ACC112 (cell line): ENCODE measurements around the gene SLF2.

Source experiments
- H2AFZ ChIP-seq: fragments of 200-600 bp; sonication (generic); one replicate; pipeline ENCODE4 v1.6.0; 2017; ENCODE audit warnings: antibody characterized with exemption, low read length; ENCODE audit not compliant: unreplicated experiment
- H3K27ac ChIP-seq: fragments of 200-600 bp; sonication (generic); 2 replicates; pipeline ENCODE4 v1.5.1; 2014; ENCODE audit warnings: low read depth, mild to moderate bottlenecking, antibody characterized with exemption, low read length, moderate library complexity
- H3K27me3 ChIP-seq: fragments of 200-600 bp; sonication (generic); 2 replicates; pipeline ENCODE4 v1.6.1; 2014; ENCODE audit warnings: mild to moderate bottlenecking, antibody characterized with exemption, low read length, moderate library complexity, mixed read lengths; ENCODE audit not compliant: insufficient read depth
- H3K36me3 ChIP-seq: fragments of 200-600 bp; sonication (generic); 2 replicates; pipeline ENCODE4 v1.6.1; 2016; ENCODE audit warnings: mild to moderate bottlenecking, antibody characterized with exemption, low read length, moderate library complexity, mixed read lengths; ENCODE audit not compliant: insufficient read depth
- H3K4me1 ChIP-seq: fragments of 200-600 bp; sonication (generic); one replicate; pipeline ENCODE4 v1.6.1; 2016; ENCODE audit warnings: low read length, mixed read lengths; ENCODE audit not compliant: insufficient read depth, unreplicated experiment, control insufficient read depth
- H3K4me3 ChIP-seq: fragments of 200-600 bp; sonication (generic); 2 replicates; pipeline ENCODE4 v1.5.1; 2014; ENCODE audit warnings: mild to moderate bottlenecking, low read depth, low read length
- H3K79me2 ChIP-seq: fragments of 200-600 bp; sonication (generic); one replicate; pipeline ENCODE4 v1.6.0; 2016; ENCODE audit warnings: low read length; ENCODE audit not compliant: control insufficient read depth, unreplicated experiment, insufficient read depth

SLF2 gene

GRCh38 chr10:100980711-100981110 is 67.9 kb downstream of the SLF2 start:
- Histone ChIP-seq H3K79me2 (no peaks in the 10 kb centered on the region), H3K36me3 (no peaks in the 10 kb centered on the region), H3K27ac (no peak overlapping the region), H2AFZ (no peak overlapping the region), H3K27me3 (no peaks in the 10 kb centered on the region), H3K4me3 (no peak overlapping the region), H3K4me1 (no peaks in the 10 kb centered on the region)

DNA sequence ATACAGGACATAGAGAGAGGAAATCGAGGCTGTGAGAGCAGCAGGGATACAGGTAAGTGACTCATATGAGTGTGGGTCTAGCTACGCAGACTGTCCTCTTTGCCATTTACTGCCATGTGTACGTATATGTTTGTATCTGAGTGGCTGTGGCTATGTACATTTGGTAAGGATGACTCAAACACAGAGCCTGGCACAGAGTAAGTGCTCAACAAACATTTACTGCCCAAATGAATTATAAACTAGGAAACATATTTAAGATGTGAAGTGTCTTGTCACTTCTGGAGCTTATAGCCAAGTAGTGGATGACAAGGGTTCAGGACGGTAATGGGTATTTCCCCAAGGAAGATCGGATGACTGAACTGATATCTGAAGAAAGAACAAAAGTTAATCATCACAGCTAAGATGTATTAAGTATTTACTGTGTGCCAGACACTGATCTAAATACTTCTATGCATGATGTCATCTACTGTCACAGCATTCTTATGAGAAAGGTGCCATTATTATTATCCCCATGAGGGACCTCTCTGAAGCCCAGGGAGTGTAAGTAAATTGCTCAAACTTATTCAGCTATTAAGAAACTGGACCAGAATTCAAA is 68.5 kb downstream of the SLF2 start:
- H3K27me3 ChIP-seq = no peaks in the 10 kb centered on the region
- no peak overlapping the region for H2AFZ ChIP-seq
- no peak overlapping the region for H3K27ac ChIP-seq
- no peaks in the 10 kb centered on the region for H3K36me3 ChIP-seq
- no peak overlapping the region for H3K4me3 ChIP-seq
- peaks cover 6% of the 10 kb centered on the region for H3K79me2 ChIP-seq
- H3K4me1 ChIP-seq = peaks cover 4% of the 10 kb centered on the region

DNA sequence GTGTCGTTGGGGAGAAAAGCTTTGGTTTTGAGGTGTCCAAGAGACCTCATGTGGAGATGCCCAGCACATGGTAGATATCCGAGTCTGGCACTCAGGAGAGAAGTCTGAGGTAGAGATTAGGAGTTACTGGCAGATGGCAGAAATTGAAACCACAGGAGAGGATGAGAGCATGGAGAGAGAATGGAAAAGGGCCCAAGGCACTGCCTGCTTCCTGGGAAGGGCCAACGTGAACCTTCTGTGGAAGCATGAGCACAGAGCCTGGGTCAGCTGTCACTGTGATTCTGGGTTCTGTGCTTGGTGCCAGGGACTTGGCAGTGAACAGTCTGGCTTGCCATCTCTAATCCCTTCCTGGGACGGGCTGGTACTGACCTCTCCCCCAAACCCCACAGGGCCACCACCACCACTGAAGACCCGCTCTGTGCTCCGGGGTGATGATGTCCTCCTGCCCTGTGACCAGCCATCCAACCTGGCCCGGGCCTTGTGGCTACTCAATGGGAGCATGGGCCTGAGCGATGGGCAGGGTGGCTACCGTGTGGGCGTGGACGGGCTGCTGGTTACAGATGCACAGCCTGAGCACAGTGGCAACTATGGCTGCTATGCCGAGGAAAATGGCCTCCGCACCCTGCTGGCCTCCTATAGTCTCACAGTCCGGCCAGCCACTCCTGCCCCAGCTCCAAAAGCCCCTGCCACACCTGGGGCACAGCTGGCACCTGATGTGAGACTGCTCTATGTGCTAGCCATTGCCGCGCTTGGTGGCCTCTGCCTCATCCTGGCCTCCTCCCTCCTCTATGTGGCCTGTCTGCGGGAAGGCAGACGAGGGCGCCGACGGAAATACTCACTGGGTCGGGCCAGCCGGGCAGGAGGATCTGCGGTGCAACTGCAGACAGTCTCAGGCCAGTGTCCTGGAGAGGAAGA is 70.4 kb downstream of the SLF2 start:
- no peak overlapping the region for H2AFZ ChIP-seq
- H3K36me3 ChIP-seq = no peaks in the 10 kb centered on the region
- H3K4me1 ChIP-seq = peaks cover 11% of the 10 kb centered on the region
- H3K27ac ChIP-seq = no peak overlapping the region
- H3K27me3 ChIP-seq = no peaks in the 10 kb centered on the region
- peaks cover 20% of the 10 kb centered on the region for H3K79me2 ChIP-seq
- H3K4me3 ChIP-seq = no peak overlapping the region

DNA sequence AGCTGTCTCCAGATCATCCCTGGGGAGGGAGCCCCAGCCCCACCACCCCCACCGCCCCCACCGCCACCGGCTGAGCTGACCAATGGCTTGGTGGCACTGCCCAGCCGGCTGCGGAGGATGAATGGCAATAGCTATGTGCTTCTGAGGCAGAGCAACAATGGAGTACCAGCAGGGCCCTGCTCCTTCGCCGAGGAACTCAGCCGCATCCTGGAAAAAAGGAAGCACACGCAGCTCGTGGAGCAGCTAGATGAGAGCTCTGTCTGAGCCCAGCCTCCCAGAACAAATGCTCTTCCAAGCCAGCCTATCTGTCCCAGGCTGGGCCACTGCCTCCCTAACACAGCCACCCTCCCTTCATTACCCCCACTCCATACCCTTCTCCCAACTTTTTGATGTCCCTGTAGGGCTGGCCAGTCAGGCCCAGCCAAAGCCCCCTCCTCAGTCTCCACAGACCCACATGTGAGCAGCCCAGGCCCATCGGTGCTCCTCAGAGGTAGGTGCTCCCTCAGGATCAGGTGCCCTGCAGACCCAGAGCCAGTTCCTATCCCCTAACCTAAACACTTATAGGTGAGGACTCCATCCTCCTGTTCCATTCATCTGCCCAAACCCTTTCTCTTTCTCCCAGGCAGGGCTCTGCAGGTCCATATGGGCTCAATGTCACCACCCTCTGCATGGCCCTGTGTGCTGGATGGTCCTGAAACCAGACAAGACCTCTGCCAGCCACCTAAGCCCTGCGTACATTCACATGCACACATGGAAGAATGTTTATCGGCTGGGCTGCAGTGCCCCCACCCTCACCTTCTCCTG is 71.3 kb downstream of the SLF2 start:
- Histone ChIP-seq H3K4me3 (no peak overlapping the region), H2AFZ (no peak overlapping the region), H3K27ac (no peak overlapping the region), H3K36me3 (no peaks in the 10 kb centered on the region; the same call in 1 of the 2 replicates), H3K27me3 (no peaks in the 10 kb centered on the region), H3K79me2 (peaks cover 29% of the 10 kb centered on the region), H3K4me1 (peaks cover 19% of the 10 kb centered on the region)

- no peaks in the 10 kb centered on the region; the same call in 1 of the 2 replicates for H3K36me3 ChIP-seq
- no peak overlapping the region for H2AFZ ChIP-seq
- no peak overlapping the region for H3K27ac ChIP-seq
- H3K4me3 ChIP-seq = no peak overlapping the region
- peaks cover 19% of the 10 kb centered on the region for H3K4me1 ChIP-seq
- peaks cover 34% of the 10 kb centered on the region for H3K79me2 ChIP-seq
- H3K27me3 ChIP-seq = no peaks in the 10 kb centered on the region
Observed at GRCh38 chr10:100984672-100985177, 72.0 kb downstream of the SLF2 start.

DNA sequence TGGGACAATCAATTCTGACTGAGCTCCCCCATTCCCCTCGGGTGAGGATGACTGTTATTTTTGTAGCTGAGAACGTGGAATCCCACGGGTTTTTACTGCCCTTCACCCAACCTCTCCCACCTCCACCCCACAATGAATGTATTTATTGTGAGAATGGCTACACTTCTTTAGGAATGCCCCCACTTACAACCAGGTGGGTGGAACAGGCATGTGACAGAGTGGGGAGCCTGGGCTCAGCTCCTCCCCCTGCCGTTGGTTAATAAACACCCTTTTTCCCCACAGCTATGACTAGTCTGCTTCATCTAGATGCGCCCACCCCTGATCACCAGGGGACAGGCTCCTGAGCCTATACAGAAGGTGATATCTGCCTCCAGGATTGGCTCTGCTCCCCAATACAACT is 72.6 kb downstream of the SLF2 start:
- no peak overlapping the region for H3K4me3 ChIP-seq
- peaks cover 38% of the 10 kb centered on the region for H3K79me2 ChIP-seq
- peaks cover 19% of the 10 kb centered on the region for H3K4me1 ChIP-seq

DNA sequence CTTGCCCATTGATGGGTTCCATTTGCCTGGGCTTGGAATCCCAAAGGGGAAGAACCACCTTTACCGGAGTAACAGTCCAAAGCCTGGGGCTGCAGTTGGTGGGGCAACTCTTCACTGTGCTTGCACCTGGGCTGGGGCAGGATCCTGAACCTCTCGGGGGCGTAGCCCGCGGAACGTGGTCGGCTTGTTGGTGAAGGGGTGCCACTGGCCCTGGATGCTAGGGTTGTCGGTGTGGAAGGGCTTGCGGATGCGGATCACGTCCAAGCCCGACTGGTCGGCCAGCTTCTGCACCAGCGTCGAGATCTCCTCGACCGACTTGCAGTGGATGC is 73.8 kb downstream of the SLF2 start:
- no peaks in the 10 kb centered on the region for H3K27me3 ChIP-seq
- peaks cover 19% of the 10 kb centered on the region for H3K4me1 ChIP-seq
- peaks cover 10% of the 10 kb centered on the region; the same call in 1 of the 2 replicates for H3K36me3 ChIP-seq
- peak overlapping the region; percentile 77 for H2AFZ ChIP-seq
- peaks cover 41% of the 10 kb centered on the region for H3K79me2 ChIP-seq
- H3K27ac ChIP-seq = no peak overlapping the region
- H3K4me3 ChIP-seq = peak overlapping the region; percentile 92

More for the DNA sequence above, 72.6 kb downstream of the SLF2 start:
- Histone ChIP-seq H3K36me3 (no peaks in the 10 kb centered on the region; the same call in 1 of the 2 replicates), H3K27ac (no peak overlapping the region), H2AFZ (no peak overlapping the region), H3K27me3 (no peaks in the 10 kb centered on the region)

DNA sequence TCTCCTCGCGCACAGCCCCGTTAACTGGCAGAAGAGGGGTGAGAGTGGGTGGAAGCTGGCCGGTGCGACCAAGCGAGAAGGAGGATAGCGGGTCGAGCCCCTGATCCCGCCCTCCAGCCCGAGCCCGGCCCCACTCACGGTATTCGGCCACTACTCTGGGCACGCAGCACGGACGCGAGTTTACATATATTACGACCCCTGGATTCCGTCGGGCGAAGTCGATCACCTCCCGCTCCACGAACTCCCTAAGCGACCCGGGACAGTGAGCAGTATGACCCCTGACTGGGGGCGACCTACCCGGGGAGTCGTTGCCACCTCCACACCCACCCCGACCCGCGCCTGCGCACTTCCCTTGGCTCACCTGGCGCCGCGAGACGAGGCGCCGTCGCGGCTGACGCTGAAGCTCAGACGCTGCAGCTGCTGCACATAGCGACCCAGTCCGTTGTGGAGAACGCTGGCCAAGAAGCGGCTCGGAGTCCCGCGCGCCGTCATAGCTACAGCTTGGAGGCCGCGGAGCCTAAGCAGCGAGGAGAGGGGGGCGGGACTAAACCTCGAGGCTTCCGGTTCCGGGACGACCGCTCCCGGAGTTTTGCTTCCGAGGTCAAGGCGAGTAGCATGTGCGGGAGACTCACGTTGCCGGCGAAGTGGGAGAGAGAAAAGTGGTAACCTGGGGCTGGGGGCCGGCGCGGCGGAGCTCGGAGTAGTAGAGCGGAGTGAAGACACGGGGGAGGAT is 74.4 kb downstream of the SLF2 start, which contains the start of the genes MRPL43 and TWNK:
TSS of gene MRPL43 (minus strand) at position 546 of the 733 bp plus-strand sequence. CDS start at position 492, 54 bp downstream.
TSS of gene TWNK (plus strand) at position 592 of the 733 bp plus-strand sequence. CDS start 668 bp downstream, outside the sequence.
- H3K36me3 ChIP-seq = peaks cover 10% of the 10 kb centered on the region; the same call in 1 of the 2 replicates
- peak within 1 kb of the TSS; percentile 77 for H2AFZ ChIP-seq
- H3K79me2 ChIP-seq = peaks cover 41% of the 10 kb centered on the region

GRCh38 chr10:100987685-100988049 is 74.9 kb downstream of the SLF2 start:
- Histone ChIP-seq H3K4me1 (peaks cover 19% of the 10 kb centered on the region), H2AFZ (peak overlapping the region; percentile 61), H3K27ac (no peak overlapping the region), H3K36me3 (peaks cover 10% of the 10 kb centered on the region; the same call in 1 of the 2 replicates), H3K79me2 (peaks cover 41% of the 10 kb centered on the region), H3K4me3 (peak overlapping the region; percentile 92), H3K27me3 (no peaks in the 10 kb centered on the region)

More for the DNA sequence above, 74.4 kb downstream of the SLF2 start, which contains the start of the genes MRPL43 and TWNK:
- Histone ChIP-seq H3K4me1 (peaks cover 19% of the 10 kb centered on the region), H3K27me3 (no peaks in the 10 kb centered on the region), H3K4me3 (peak within 1 kb of the TSS; percentile 92), H3K27ac (peak within 1 kb of the TSS; percentile 20; the same call in 1 of the 2 replicates)
